Mesendoderm (in vitro differentiated cells): Measurements from ENCODE around the gene WNK2.
A peak's percentile ranks its signal among the peaks of the same experiment; 100 is the strongest.

Experiments used
- DNase-seq: peaks from one replicate; pipeline ENCODE4 v3.0.0; 2013
- H2AK5ac ChIP-seq: 2 replicates; pipeline ENCODE4 v1.6.1; 2013; ENCODE audit warnings: low read length, inconsistent platforms
- H2BK120ac ChIP-seq: 2 replicates; pipeline ENCODE4 v1.6.1; 2013; ENCODE audit warnings: low read depth, mild to moderate bottlenecking, low read length, moderate library complexity, mixed read lengths
- H2BK15ac ChIP-seq: replicated peaks from 2 replicates; pipeline ENCODE4 v1.6.1; 2013; ENCODE audit warnings: low read depth, mild to moderate bottlenecking, moderate library complexity
- H2BK5ac ChIP-seq: 2 replicates; pipeline ENCODE4 v1.6.1; 2013; ENCODE audit warnings: low read length, inconsistent platforms
- H3K18ac ChIP-seq: 2 replicates; pipeline ENCODE4 v1.6.1; 2013; ENCODE audit warnings: mild to moderate bottlenecking, low read length, mixed read lengths
- H3K23ac ChIP-seq: one replicate; pipeline ENCODE4 v1.6.1; 2013; ENCODE audit warnings: low read length
- H3K27ac ChIP-seq: 2 replicates; pipeline ENCODE4 v1.5.1; 2013; ENCODE audit warnings: low read depth, mild to moderate bottlenecking, inconsistent platforms, low read length, moderate library complexity
- H3K27me3 ChIP-seq: 2 replicates; pipeline ENCODE4 v1.6.1; 2013; ENCODE audit warnings: low read length, control low read depth, mild to moderate bottlenecking, inconsistent platforms; ENCODE audit not compliant: insufficient read depth, poor library complexity
- H3K36me3 ChIP-seq: 2 replicates; pipeline ENCODE4 v1.6.1; 2013; ENCODE audit warnings: low read length, inconsistent platforms; ENCODE audit not compliant: control insufficient read depth, insufficient read depth
- H3K4ac ChIP-seq: one replicate; pipeline ENCODE4 v1.6.1; 2013; ENCODE audit warnings: low read depth, mild to moderate bottlenecking, low read length, moderate library complexity
- H3K4me1 ChIP-seq: 2 replicates; pipeline ENCODE4 v1.6.1; 2013; ENCODE audit warnings: low read depth, low read length, inconsistent platforms; ENCODE audit not compliant: control insufficient read depth
- H3K4me2 ChIP-seq: 2 replicates; pipeline ENCODE4 v1.6.1; 2013; ENCODE audit warnings: low read length
- H3K4me3 ChIP-seq: 2 replicates; pipeline ENCODE4 v1.5.1; 2013; ENCODE audit warnings: mild to moderate bottlenecking, low read length
- H3K56ac ChIP-seq: one replicate; pipeline ENCODE4 v1.6.1; 2013; ENCODE audit warnings: low read length
- H3K79me1 ChIP-seq: 2 replicates; pipeline ENCODE4 v1.6.1; 2013; ENCODE audit warnings: low read length, inconsistent platforms
- H3K79me2 ChIP-seq: 2 replicates; pipeline ENCODE4 v1.6.1; 2013; ENCODE audit warnings: mild to moderate bottlenecking, low read length; ENCODE audit not compliant: control insufficient read depth, insufficient read depth
- H3K9ac ChIP-seq: 2 replicates; pipeline ENCODE4 v1.6.1; 2013; ENCODE audit warnings: low read length, inconsistent platforms
- H4K5ac ChIP-seq: one replicate; pipeline ENCODE4 v1.6.1; 2013; ENCODE audit warnings: low read length
- H4K8ac ChIP-seq: one replicate; pipeline ENCODE4 v1.6.1; 2013; ENCODE audit warnings: low read depth, mild to moderate bottlenecking, control low read depth, low read length, moderate library complexity
- WGBS: extraction: QIAGEN DNeasy Blood & Tissue Kit; methylation state at CpG from one replicate; pipeline ENCODE4 v1.1.7; 2013; ENCODE audit warnings: low lambda C conversion rate, missing lambda C conversion rate; ENCODE audit not compliant: insufficient coverage; ENCODE audit errors: extremely low coverage; 5-methylcytosine and 5-hydroxymethylcytosine counted together

WNK2 gene

DNA sequence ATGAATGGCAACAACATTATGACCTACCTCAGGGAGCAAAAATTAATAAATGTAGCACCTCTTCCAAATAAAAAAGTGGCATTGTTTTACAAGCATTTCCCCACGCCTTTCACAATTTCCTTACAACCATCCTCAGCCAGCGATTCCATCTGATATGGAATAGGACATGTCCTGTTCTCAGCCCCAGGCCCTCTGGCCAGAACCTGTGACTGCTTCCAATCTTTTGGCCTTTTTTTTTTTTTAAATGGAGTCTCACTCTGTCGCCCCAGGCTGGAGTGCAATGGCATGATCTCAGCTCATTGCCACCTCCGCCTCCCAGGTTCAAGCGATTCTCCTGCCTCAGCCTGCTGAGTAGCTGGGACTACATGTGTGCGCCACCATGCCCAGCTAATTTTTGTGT is 16.8 kb upstream of the WNK2 start:
- Histone ChIP-seq H2BK5ac (no peak overlapping the region), H3K18ac (no peak overlapping the region), H3K79me2 (no peaks in the 10 kb centered on the region), H3K23ac (no peak overlapping the region), H3K4me1 (no peaks in the 10 kb centered on the region), H3K4me3 (no peak overlapping the region), H2BK15ac (no peak overlapping the region), H2BK120ac (no peak overlapping the region), H3K79me1 (no peaks in the 10 kb centered on the region), H3K36me3 (no peaks in the 10 kb centered on the region), H3K27me3 (no peaks in the 10 kb centered on the region), H4K5ac (no peak overlapping the region), H4K8ac (no peak overlapping the region), H3K4me2 (no peak overlapping the region), H3K27ac (no peak overlapping the region), H3K9ac (no peak overlapping the region), H3K56ac (no peak overlapping the region), H2AK5ac (no peak overlapping the region), H3K4ac (no peak overlapping the region)
- no CpG with 5 or more reads among the region's 6 CpGs for WGBS
- DNase-seq: no peak

DNA sequence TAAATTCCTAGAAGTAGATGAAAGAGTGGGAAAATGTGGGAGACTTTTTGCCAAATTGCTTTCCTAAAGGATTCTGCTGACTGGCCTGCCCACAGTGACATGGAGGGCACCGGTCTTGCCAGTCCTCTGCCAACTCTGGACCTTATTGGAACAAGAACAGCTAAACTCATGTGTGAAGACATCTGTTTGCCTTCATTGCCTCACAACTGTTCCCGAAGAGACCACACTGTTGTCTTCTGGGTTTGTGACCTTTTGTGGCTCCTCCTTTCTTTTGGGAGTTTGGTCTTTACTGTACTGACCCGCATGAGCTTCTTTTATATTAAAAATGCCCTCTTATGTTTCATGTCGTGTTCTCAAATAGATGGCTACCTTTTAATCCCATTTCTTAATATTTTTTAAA is 16.1 kb upstream of the WNK2 start:
- Histone ChIP-seq H2AK5ac (no peak overlapping the region), H3K4me2 (no peak overlapping the region), H2BK120ac (no peak overlapping the region), H3K4me1 (no peaks in the 10 kb centered on the region), H3K56ac (no peak overlapping the region), H3K9ac (no peak overlapping the region), H3K27me3 (no peaks in the 10 kb centered on the region), H3K4ac (no peak overlapping the region), H3K79me2 (no peaks in the 10 kb centered on the region), H3K4me3 (no peak overlapping the region), H3K27ac (no peak overlapping the region), H3K36me3 (no peaks in the 10 kb centered on the region), H3K23ac (no peak overlapping the region), H4K8ac (no peak overlapping the region), H4K5ac (no peak overlapping the region), H3K18ac (no peak overlapping the region), H3K79me1 (no peaks in the 10 kb centered on the region), H2BK5ac (no peak overlapping the region), H2BK15ac (no peak overlapping the region)
- DNase-seq: no peak
- no CpG with 5 or more reads among the region's 4 CpGs for WGBS

DNA sequence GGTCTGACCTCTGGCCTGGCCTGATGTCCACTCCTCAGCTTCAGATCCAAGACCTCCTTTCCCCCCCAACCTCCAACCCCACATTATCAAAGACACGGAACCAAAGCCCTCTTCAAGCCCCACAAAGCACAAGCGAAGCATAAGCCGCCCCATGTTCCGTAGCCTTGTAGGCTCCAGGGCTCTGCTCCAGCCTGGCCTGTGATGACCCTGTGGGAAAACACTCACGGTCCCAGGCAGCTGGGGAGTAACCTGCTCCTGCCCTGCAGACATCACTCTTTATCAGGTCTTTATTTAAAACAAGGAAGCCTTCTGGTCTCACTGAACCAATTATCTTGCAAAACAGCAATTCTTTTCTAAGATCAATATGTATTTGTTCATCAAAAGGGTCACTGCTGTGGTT is 15.4 kb upstream of the WNK2 start:
- WGBS: no CpG with 5 or more reads among the region's 5 CpGs
- Histone ChIP-seq H3K9ac (no peak overlapping the region), H2BK5ac (no peak overlapping the region), H2AK5ac (no peak overlapping the region), H3K56ac (no peak overlapping the region), H3K18ac (no peak overlapping the region), H3K79me2 (no peaks in the 10 kb centered on the region), H2BK15ac (no peak overlapping the region), H3K27ac (no peak overlapping the region), H3K4me2 (no peak overlapping the region), H3K79me1 (no peaks in the 10 kb centered on the region), H4K8ac (no peak overlapping the region), H3K4me1 (no peaks in the 10 kb centered on the region), H4K5ac (no peak overlapping the region), H2BK120ac (no peak overlapping the region), H3K27me3 (no peaks in the 10 kb centered on the region), H3K4ac (no peak overlapping the region), H3K4me3 (no peak overlapping the region), H3K36me3 (no peaks in the 10 kb centered on the region), H3K23ac (no peak overlapping the region)
- no peak for DNase-seq

DNA sequence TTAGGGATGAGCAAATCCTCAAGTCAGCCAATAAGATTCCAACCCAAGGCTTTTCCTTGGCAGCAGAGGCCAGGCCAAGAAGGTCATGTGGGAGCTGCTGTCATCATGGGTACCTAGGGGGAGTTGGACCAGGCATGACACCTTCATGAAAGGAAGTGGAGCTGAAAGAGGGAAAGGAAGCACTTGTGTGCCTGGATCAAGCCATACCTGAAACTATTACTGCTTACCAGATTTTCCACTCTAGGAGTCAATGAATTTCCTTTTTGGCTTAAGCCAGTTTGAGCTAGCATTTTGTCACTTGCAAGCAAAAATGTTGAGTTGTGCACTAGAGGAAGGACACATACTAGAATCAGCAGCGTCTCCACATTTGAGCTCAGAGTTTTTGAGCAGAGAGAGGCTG is 14.5 kb upstream of the WNK2 start:
- no peak overlapping the region for H3K18ac ChIP-seq
- no peak overlapping the region for H3K4me2 ChIP-seq
- H3K27ac ChIP-seq: no peak overlapping the region
- H3K9ac ChIP-seq: no peak overlapping the region
- H3K79me1 ChIP-seq: no peaks in the 10 kb centered on the region
- H2BK15ac ChIP-seq: no peak overlapping the region
- H3K36me3 ChIP-seq: no peaks in the 10 kb centered on the region
- no peak overlapping the region for H2BK5ac ChIP-seq
- no peak overlapping the region for H3K4ac ChIP-seq
- H4K8ac ChIP-seq: no peak overlapping the region
- H2BK120ac ChIP-seq: no peak overlapping the region
- no peaks in the 10 kb centered on the region for H3K27me3 ChIP-seq
- no peak overlapping the region for H3K4me3 ChIP-seq
- H2AK5ac ChIP-seq: no peak overlapping the region
- H3K56ac ChIP-seq: no peak overlapping the region
- no peaks in the 10 kb centered on the region for H3K4me1 ChIP-seq
- peak; percentile 22 for DNase-seq
- no peaks in the 10 kb centered on the region for H3K79me2 ChIP-seq
- WGBS: no CpG with 5 or more reads among the region's 1 CpG
- no peak overlapping the region for H3K23ac ChIP-seq
- H4K5ac ChIP-seq: no peak overlapping the region

DNA sequence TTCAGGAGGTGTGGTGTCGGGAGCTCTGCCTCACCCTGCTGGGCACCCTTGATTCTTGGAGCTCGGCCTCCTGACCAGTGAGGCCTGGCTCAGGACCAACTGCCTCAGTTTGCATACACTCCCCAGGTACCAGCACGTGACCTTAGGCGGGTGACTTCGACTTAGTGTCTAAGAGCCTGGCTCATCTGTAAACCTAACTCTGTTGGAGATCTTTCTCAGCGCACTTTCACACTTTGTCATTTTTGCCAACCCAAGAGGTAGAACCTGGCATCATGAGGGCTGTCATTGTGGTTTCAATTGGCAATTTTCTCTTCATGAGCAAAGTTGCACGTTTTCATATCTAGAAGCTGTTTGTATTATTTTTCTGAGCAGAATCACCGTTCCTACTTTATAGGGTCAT is 13.4 kb upstream of the WNK2 start:
- no peak overlapping the region for H3K9ac ChIP-seq
- no peaks in the 10 kb centered on the region for H3K79me2 ChIP-seq
- H2BK120ac ChIP-seq: no peak overlapping the region
- no peaks in the 10 kb centered on the region for H3K79me1 ChIP-seq
- no peaks in the 10 kb centered on the region for H3K27me3 ChIP-seq
- no peaks in the 10 kb centered on the region for H3K4me1 ChIP-seq
- no peak overlapping the region for H2AK5ac ChIP-seq
- no peak overlapping the region for H3K27ac ChIP-seq
- WGBS: no CpG with 5 or more reads among the region's 8 CpGs
- no peak overlapping the region for H3K4me2 ChIP-seq
- H3K4me3 ChIP-seq: no peak overlapping the region
- H2BK15ac ChIP-seq: no peak overlapping the region
- H4K8ac ChIP-seq: no peak overlapping the region
- H3K18ac ChIP-seq: no peak overlapping the region
- no peak for DNase-seq
- H3K36me3 ChIP-seq: no peaks in the 10 kb centered on the region
- H3K56ac ChIP-seq: no peak overlapping the region
- H4K5ac ChIP-seq: no peak overlapping the region
- H2BK5ac ChIP-seq: no peak overlapping the region
- no peak overlapping the region for H3K4ac ChIP-seq
- no peak overlapping the region for H3K23ac ChIP-seq

DNA sequence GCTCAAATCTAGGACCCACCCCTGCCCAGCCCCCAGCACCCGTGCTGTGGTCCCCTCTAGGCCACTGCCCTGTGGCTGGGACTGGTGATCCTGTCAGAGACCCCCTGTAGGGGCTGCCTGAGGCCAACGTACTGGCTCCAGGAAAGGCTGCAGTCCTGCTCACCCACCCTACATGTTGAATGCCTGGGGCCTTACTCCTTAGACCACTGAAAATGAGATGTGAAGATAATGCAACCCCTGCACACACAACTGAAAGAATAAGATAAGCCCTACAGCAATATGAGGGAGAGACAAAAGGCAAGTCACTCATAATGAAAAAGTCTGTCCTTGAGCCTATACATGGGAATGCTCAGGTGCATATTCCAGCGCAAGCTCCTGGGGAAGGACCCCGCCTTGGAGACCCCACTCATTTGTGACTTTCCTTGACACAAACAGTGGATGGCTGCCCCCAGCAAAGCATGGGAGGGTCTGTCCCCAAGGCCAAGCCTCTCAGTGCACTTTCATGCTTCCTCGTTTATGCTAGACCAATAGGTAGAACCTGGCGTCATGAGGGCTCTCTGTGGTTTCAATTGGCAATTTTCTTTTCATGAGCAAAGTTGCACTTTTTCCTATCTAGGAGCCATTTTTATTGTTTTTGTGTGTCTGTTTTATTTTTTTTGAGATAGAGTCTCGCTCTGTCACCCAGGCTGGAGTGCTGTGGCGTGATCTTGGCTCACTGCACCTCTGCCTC is 12.5 kb upstream of the WNK2 start:
- no peaks in the 10 kb centered on the region for H3K79me2 ChIP-seq
- H3K9ac ChIP-seq: no peak overlapping the region
- H3K4ac ChIP-seq: no peak overlapping the region
- H3K36me3 ChIP-seq: no peaks in the 10 kb centered on the region
- H3K23ac ChIP-seq: no peak overlapping the region
- WGBS: no CpG with 5 or more reads among the region's 8 CpGs
- no peak overlapping the region for H2BK15ac ChIP-seq
- no peak for DNase-seq
- no peak overlapping the region for H3K56ac ChIP-seq
- H3K79me1 ChIP-seq: no peaks in the 10 kb centered on the region
- no peak overlapping the region for H4K8ac ChIP-seq
- no peak overlapping the region for H3K4me2 ChIP-seq
- no peaks in the 10 kb centered on the region for H3K27me3 ChIP-seq
- H2AK5ac ChIP-seq: no peak overlapping the region
- H3K27ac ChIP-seq: no peak overlapping the region
- H3K4me3 ChIP-seq: no peak overlapping the region
- no peak overlapping the region for H2BK120ac ChIP-seq
- H3K18ac ChIP-seq: no peak overlapping the region
- H2BK5ac ChIP-seq: no peak overlapping the region
- H4K5ac ChIP-seq: no peak overlapping the region
- H3K4me1 ChIP-seq: no peaks in the 10 kb centered on the region
